Ascending aorta (tissue), 2 donors: Measurements from ENCODE around the gene TFDP2. TPM values are rescaled to one million over a fixed set of nuclear protein-coding genes. Genes with fewer than 3 reads are reported as not detected.

Experiments
- DNase-seq, 2 donors: peaks; one replicate each; pipeline ENCODE4 v3.0.0-alpha.2; 2019; ENCODE audit warnings: low spot score in 2 of 2
- H3K27ac ChIP-seq, 2 donors: fragments of 200-600 bp; sonication (generic); one replicate each; pipeline ENCODE4 v1.5.1; 2016 to 2017; ENCODE audit warnings: mild to moderate bottlenecking in 1 of 2
- H3K27me3 ChIP-seq: fragments of 200-600 bp; sonication (generic); one replicate; pipeline ENCODE4 v1.5.1; 2017
- H3K36me3 ChIP-seq, 2 donors: fragments of 200-600 bp; sonication (generic); one replicate each; pipeline ENCODE4 v1.5.1; 2016
- H3K4me1 ChIP-seq, 2 donors: fragments of 200-600 bp; sonication (generic); one replicate each; pipeline ENCODE4 v1.5.1; 2016 to 2017; ENCODE audit warnings: mild to moderate bottlenecking in 1 of 2
- H3K4me3 ChIP-seq, 2 donors: fragments of 200-600 bp; sonication (generic); one replicate each; pipeline ENCODE4 v1.5.1; 2016 to 2017; ENCODE audit warnings: mild to moderate bottlenecking in 1 of 2
- H3K9me3 ChIP-seq, 2 donors: fragments of 200-600 bp; sonication (generic); one replicate each; pipeline ENCODE4 v1.5.1; 2016
- CTCF ChIP-seq, 3 experiments: fragments of 200-600 bp in 2 of 3; fragments of 450-650 bp in 1 of 3; sonication (generic) in 2 of 3; IDR thresholded peaks; one replicate each; pipeline ENCODE4 v1.5.1; 2016 to 2019; ENCODE audit warnings: antibody characterized with exemption in 3 of 3, mild to moderate bottlenecking in 1 of 3, moderate library complexity in 1 of 3
- intact Hi-C: fragments of 100-400 bp; cut with DNase I; formaldehyde crosslinking; loops from one replicate; pipeline ENCODE4 v1.15.1; 2023
- total RNA-seq: library from RNA; depleted of rRNA; stranded (reverse); fragments of >200 nt; gene quantifications from one replicate; pipeline ENCODE4 v1.1.0, GENCODE V29; 2016

Gene TFDP2
- total RNA-seq, 1 donor from 2014 or later, result 23.0 TPM

GRCh38 chr3:141955175-141955574 is 194.2 kb downstream of the TFDP2 start:
- intact Hi-C loops, result no loop called here
- Histone ChIP-seq H3K4me3 (no peak overlapping the region), H3K36me3 (peaks cover 3 to 17% of the 10 kb centered on the region in 2 donors), H3K27ac (no peak overlapping the region), H3K4me1 (peaks cover 0 to 5% of the 10 kb centered on the region in 2 donors), H3K27me3 (no peaks in the 10 kb centered on the region), H3K9me3 (no peaks in the 10 kb centered on the region)
- TF ChIP-seq CTCF (IDR thresholded peaks at IDR 0.05), result no peak
- DNase-seq, result no peak

- DNase-seq, result no peak
These were observed 196.7 kb downstream of the TFDP2 start for GRCh38 chr3:141952611-141953010.

GRCh38 chr3:141950572-141951493 is 198.5 kb downstream of the TFDP2 start:
- H3K27me3 ChIP-seq, result no peaks in the 10 kb centered on the region
- H3K4me3 ChIP-seq, result no peak overlapping the region
- no peak for TF ChIP-seq CTCF (IDR thresholded peaks at IDR 0.05)
- no peak overlapping the region for H3K27ac ChIP-seq
- H3K4me1 ChIP-seq, result peaks cover 0 to 3% of the 10 kb centered on the region in 2 donors
- no peak for DNase-seq
- intact Hi-C loops, result no loop called here
- no peaks in the 10 kb centered on the region for H3K9me3 ChIP-seq
- peaks cover 3 to 19% of the 10 kb centered on the region in 2 donors for H3K36me3 ChIP-seq

More at GRCh38 chr3:141952611-141953010, 196.7 kb downstream of the TFDP2 start:
- H3K27ac ChIP-seq, result no peak overlapping the region
- TF ChIP-seq CTCF (IDR thresholded peaks at IDR 0.05), result no peak
- H3K27me3 ChIP-seq, result no peaks in the 10 kb centered on the region
- peaks cover 3 to 19% of the 10 kb centered on the region in 2 donors for H3K36me3 ChIP-seq
- intact Hi-C loops, result no loop called here
- H3K9me3 ChIP-seq, result no peaks in the 10 kb centered on the region
- H3K4me1 ChIP-seq, result peaks cover 0 to 3% of the 10 kb centered on the region in 2 donors
- H3K4me3 ChIP-seq, result no peak overlapping the region

GRCh38 chr3:141949972-141950371 is 199.4 kb downstream of the TFDP2 start:
- peaks cover 3 to 19% of the 10 kb centered on the region in 2 donors for H3K36me3 ChIP-seq
- H3K4me3 ChIP-seq, result no peak overlapping the region
- DNase-seq, result no peak
- no peaks in the 10 kb centered on the region for H3K27me3 ChIP-seq
- TF ChIP-seq CTCF (IDR thresholded peaks at IDR 0.05), result no peak
- intact Hi-C loops, result no loop called here
- H3K27ac ChIP-seq, result no peak overlapping the region
- H3K4me1 ChIP-seq, result peaks cover 0 to under 1% of the 10 kb centered on the region in 2 donors
- no peaks in the 10 kb centered on the region for H3K9me3 ChIP-seq

- Histone ChIP-seq H3K27me3 (no peaks in the 10 kb centered on the region), H3K36me3 (peaks cover 3 to 19% of the 10 kb centered on the region in 2 donors), H3K27ac (no peak overlapping the region), H3K4me3 (no peak overlapping the region), H3K4me1 (no peaks in the 10 kb centered on the region), H3K9me3 (no peaks in the 10 kb centered on the region)
- DNase-seq, result no peak
- no peak for TF ChIP-seq CTCF (IDR thresholded peaks at IDR 0.05)
- intact Hi-C loops, result no loop called here
These were observed 199.9 kb downstream of the TFDP2 start for GRCh38 chr3:141949399-141949798.
